Stomach (tissue), 4 donors: ENCODE measurements around the gene LRP1B.

Experiments used
- EP300 ChIP-seq: sonication (generic); formaldehyde crosslinking; IDR thresholded peaks from one replicate; pipeline ENCODE4 v1.6.1; 2017; ENCODE audit warnings: antibody characterized with exemption
- POLR2A ChIP-seq, 4 donors: fragments of 450-650 bp; IDR thresholded peaks; one replicate each; pipeline ENCODE4 v1.6.1; 2016; ENCODE audit warnings: antibody characterized with exemption in 4 of 4, control low read depth in 2 of 4, mild to moderate bottlenecking in 1 of 4, moderate library complexity in 1 of 4
- POLR2AphosphoS5 ChIP-seq, 3 donors: sonication (generic); formaldehyde crosslinking; IDR thresholded peaks; one replicate each; pipeline ENCODE4 v1.6.1; 2016; ENCODE audit warnings: antibody characterized with exemption in 3 of 3
- TF ChIP-seq, protein P1 (sequence below), 7 experiments: fragments of 450-650 bp in 4 of 7; fragments of 200-600 bp in 3 of 7; sonication (generic) in 3 of 7; IDR thresholded peaks; one replicate each; pipeline ENCODE4 v1.5.1; 2016 to 2019; ENCODE audit warnings: antibody characterized with exemption in 7 of 7, control low read depth in 2 of 7, mild to moderate bottlenecking in 1 of 7

DNA sequence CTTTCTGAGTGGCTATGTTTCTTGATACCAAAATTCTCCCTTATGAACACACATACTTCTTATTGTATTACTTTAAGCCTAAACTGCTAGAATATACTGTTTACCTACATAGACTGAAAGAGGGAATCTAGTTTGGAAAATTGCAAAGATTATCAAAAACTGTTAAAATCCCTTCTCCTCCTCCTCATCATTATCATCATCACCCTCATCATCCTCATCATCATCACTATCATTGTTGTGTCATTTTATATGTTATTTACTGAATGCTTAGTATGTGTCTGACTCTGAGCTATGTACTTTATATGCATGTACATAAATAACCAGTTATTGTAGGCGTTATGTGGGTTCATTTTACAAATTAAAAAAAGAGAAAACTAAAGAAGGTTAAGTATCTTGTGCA lies 19.6 kb upstream of the LRP1B start:
- TF ChIP-seq, protein P1, sequence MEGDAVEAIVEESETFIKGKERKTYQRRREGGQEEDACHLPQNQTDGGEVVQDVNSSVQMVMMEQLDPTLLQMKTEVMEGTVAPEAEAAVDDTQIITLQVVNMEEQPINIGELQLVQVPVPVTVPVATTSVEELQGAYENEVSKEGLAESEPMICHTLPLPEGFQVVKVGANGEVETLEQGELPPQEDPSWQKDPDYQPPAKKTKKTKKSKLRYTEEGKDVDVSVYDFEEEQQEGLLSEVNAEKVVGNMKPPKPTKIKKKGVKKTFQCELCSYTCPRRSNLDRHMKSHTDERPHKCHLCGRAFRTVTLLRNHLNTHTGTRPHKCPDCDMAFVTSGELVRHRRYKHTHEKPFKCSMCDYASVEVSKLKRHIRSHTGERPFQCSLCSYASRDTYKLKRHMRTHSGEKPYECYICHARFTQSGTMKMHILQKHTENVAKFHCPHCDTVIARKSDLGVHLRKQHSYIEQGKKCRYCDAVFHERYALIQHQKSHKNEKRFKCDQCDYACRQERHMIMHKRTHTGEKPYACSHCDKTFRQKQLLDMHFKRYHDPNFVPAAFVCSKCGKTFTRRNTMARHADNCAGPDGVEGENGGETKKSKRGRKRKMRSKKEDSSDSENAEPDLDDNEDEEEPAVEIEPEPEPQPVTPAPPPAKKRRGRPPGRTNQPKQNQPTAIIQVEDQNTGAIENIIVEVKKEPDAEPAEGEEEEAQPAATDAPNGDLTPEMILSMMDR (IDR thresholded peaks at IDR 0.05) = no peak
- no peak for TF ChIP-seq POLR2A (IDR thresholded peaks at IDR 0.05)
- no peak for TF ChIP-seq POLR2AphosphoS5 (IDR thresholded peaks at IDR 0.05)
- TF ChIP-seq EP300 = no peak
